WERI-Rb-1 (cell line): ENCODE data around the gene CRTC1.

Experiments used
- DNase-seq: peaks from one replicate; pipeline ENCODE4 v3.0.0-alpha.2; 2020
- H3K27ac ChIP-seq: fragments of 250-450 bp; sonication (Bioruptor Pico); 2 replicates; pipeline ENCODE4 v1.5.1; 2020; ENCODE audit warnings: mild to moderate bottlenecking, moderate library complexity
- H3K27me3 ChIP-seq: fragments of 250-450 bp; sonication (Bioruptor Pico); 2 replicates; pipeline ENCODE4 v1.5.1; 2021; ENCODE audit warnings: mild to moderate bottlenecking, low read depth, moderate library complexity; ENCODE audit not compliant: insufficient read depth, severe bottlenecking
- H3K36me3 ChIP-seq: fragments of 250-450 bp; sonication (Bioruptor Pico); 2 replicates; pipeline ENCODE4 v1.5.1; 2020; ENCODE audit warnings: mild to moderate bottlenecking, moderate library complexity
- H3K4me3 ChIP-seq: 2 replicates; pipeline ENCODE4 v1.5.1; 2011; ENCODE audit warnings: low read depth, mild to moderate bottlenecking, control low read depth, low read length
- H3K9me3 ChIP-seq: fragments of 250-450 bp; sonication (Bioruptor Pico); 2 replicates; pipeline ENCODE4 v1.5.1; 2021; ENCODE audit warnings: mild to moderate bottlenecking, moderate library complexity; ENCODE audit not compliant: severe bottlenecking
- TF ChIP-seq, protein P1 (sequence below): IDR thresholded peaks from 2 replicates; pipeline ENCODE4 v1.5.1; 2011; ENCODE audit warnings: low read depth, mild to moderate bottlenecking, control low read depth, inconsistent platforms, low read length

The CRTC1 gene

DNA sequence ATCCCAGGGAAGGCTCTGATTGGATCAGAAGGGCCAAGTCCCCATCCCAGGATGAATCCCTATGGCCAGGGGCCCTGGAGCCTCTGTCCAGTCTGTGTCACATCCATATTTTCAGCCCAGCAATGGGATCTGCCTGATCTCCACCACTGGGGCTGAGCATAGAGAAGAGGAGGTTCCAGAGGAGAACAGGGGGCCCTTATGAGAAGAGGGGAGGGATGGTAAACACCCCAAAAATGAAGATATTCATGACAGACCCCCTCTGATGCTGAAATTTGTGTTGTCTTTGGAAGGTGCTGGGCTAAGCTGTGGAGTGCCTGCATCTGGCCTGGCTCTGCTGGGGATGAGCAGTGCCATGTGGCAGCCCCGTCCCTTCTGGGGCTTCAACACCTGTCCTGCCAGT is 32.2 kb upstream of the CRTC1 start:
- Histone ChIP-seq H3K27ac (no peak overlapping the region), H3K9me3 (no peaks in the 10 kb centered on the region), H3K36me3 (no peaks in the 10 kb centered on the region), H3K4me3 (no peak overlapping the region), H3K27me3 (no peaks in the 10 kb centered on the region)
- no peak for DNase-seq
- TF ChIP-seq, protein P1, sequence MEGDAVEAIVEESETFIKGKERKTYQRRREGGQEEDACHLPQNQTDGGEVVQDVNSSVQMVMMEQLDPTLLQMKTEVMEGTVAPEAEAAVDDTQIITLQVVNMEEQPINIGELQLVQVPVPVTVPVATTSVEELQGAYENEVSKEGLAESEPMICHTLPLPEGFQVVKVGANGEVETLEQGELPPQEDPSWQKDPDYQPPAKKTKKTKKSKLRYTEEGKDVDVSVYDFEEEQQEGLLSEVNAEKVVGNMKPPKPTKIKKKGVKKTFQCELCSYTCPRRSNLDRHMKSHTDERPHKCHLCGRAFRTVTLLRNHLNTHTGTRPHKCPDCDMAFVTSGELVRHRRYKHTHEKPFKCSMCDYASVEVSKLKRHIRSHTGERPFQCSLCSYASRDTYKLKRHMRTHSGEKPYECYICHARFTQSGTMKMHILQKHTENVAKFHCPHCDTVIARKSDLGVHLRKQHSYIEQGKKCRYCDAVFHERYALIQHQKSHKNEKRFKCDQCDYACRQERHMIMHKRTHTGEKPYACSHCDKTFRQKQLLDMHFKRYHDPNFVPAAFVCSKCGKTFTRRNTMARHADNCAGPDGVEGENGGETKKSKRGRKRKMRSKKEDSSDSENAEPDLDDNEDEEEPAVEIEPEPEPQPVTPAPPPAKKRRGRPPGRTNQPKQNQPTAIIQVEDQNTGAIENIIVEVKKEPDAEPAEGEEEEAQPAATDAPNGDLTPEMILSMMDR = no peak

GRCh38 chr19:18651733-18652132 is 31.7 kb upstream of the CRTC1 start:
- DNase-seq = no peak
- Histone ChIP-seq H3K4me3 (no peak overlapping the region), H3K36me3 (no peaks in the 10 kb centered on the region), H3K9me3 (no peaks in the 10 kb centered on the region), H3K27me3 (no peaks in the 10 kb centered on the region), H3K27ac (no peak overlapping the region)
- TF ChIP-seq, protein P1 = no peak

- H3K27ac ChIP-seq = no peak overlapping the region
- no peaks in the 10 kb centered on the region for H3K27me3 ChIP-seq
- no peaks in the 10 kb centered on the region for H3K9me3 ChIP-seq
- DNase-seq = no peak
- TF ChIP-seq, protein P1 = no peak
- H3K4me3 ChIP-seq = no peak overlapping the region
- H3K36me3 ChIP-seq = no peaks in the 10 kb centered on the region
Observed at GRCh38 chr19:18653853-18654252, 29.6 kb upstream of the CRTC1 start.

GRCh38 chr19:18654469-18654868 is 29.0 kb upstream of the CRTC1 start:
- H3K9me3 ChIP-seq = no peaks in the 10 kb centered on the region
- TF ChIP-seq, protein P1 = no peak

GRCh38 chr19:18655173-18655844 is 28.2 kb upstream of the CRTC1 start:
- no peaks in the 10 kb centered on the region for H3K27me3 ChIP-seq
- no peak overlapping the region for H3K27ac ChIP-seq
- DNase-seq = no peak
- TF ChIP-seq, protein P1 = no peak
- no peaks in the 10 kb centered on the region for H3K36me3 ChIP-seq
- no peaks in the 10 kb centered on the region for H3K9me3 ChIP-seq
- H3K4me3 ChIP-seq = no peak overlapping the region

More at GRCh38 chr19:18654469-18654868, 29.0 kb upstream of the CRTC1 start:
- Histone ChIP-seq H3K36me3 (no peaks in the 10 kb centered on the region), H3K4me3 (no peak overlapping the region), H3K27ac (no peak overlapping the region), H3K27me3 (no peaks in the 10 kb centered on the region)
- DNase-seq = no peak
